ENCODE results near the gene MAPK12. TPM values are rescaled to one million over a fixed set of nuclear protein-coding genes. Genes with fewer than 3 reads are reported as not detected.

The MAPK12 gene
- total and polyA plus RNA-seq, 2 donors (not counting 1 experiment from before 2014, with no cell fraction given): 6.5 to 7.8 TPM

- Mint-ChIP-seq H3K27ac (peak overlapping the region; percentile 71), H3K4me1 (peaks cover 37% of the 10 kb centered on the region), H3K9me3 (ENCODE audit: insufficient read depth) (no peaks in the 10 kb centered on the region)
These were observed 31.4 kb upstream of the MAPK12 start for GRCh38 chr22:50292643-50293440.

More at GRCh38 chr22:50292643-50293440, 31.4 kb upstream of the MAPK12 start:
- 7% methylated on average over 25 of the region's 29 CpGs for WGBS (ENCODE audit: insufficient coverage)
- Histone ChIP-seq H4K20me1 (ENCODE audit: control insufficient read depth, insufficient read depth, low read length, poor library complexity, severe bottlenecking) (peaks cover 14% of the 10 kb centered on the region), H3K4me1 (ENCODE audit: control insufficient read depth in 2 of 2, insufficient read depth in 2 of 2, low read length in 2 of 2) (peaks cover 36 to 44% of the 10 kb centered on the region in 2 donors), H3K36me3 (replicated peaks in 1 of 2; ENCODE audit: control extremely low read depth in 1 of 2, control insufficient read depth in 1 of 2, extremely low read depth in 1 of 2, insufficient read depth in 2 of 2, low read length in 1 of 2) (no peaks in the 10 kb centered on the region), H3K4me2 (replicated peaks; ENCODE audit: low read depth, low read length, poor library complexity, severe bottlenecking) (peak overlapping the region; percentile 85), H3K27me3 (replicated peaks in 1 of 4; ENCODE audit: control extremely low read depth in 1 of 4, control insufficient read depth in 3 of 4, insufficient read depth in 4 of 4, low read length in 3 of 4) (peaks cover 0 to 32% (median 12%) of the 10 kb centered on the region in 4 experiments), H3K27ac (ENCODE audit: low read length in 2 of 2) (no peak overlapping the region), H3K9ac (ENCODE audit: low read length) (peak overlapping the region; percentile 57), H3K4me3 (ENCODE audit: control extremely low read depth in 1 of 5, extremely low read depth in 1 of 5, insufficient read depth in 1 of 5, low read depth in 2 of 5, low read length in 4 of 5) (peak overlapping the region in 3 of 5 experiments; percentile 8 to 40 (median 31)), H3K79me2 (ENCODE audit: control insufficient read depth, insufficient read depth, low read length) (no peaks in the 10 kb centered on the region), H3K9me3 (ENCODE audit: control extremely low read depth in 1 of 3, control insufficient read depth in 2 of 3, insufficient read depth in 1 of 3, low read length in 2 of 3) (peaks cover 0 to 8% (median 0%) of the 10 kb centered on the region in 3 donors), H2AFZ (ENCODE audit: insufficient read depth, low read depth, low read length, poor library complexity, severe bottlenecking) (no peak overlapping the region)
- TF ChIP-seq EZH2 (IDR thresholded peaks at IDR 0.05; ENCODE audit: borderline replicate concordance, insufficient read depth, low read depth, low read length, poor library complexity, severe bottlenecking) (no peak), CTCF (IDR thresholded peaks at IDR 0.05) (no peak)
- peak; percentile 85 for DNase-seq
- ATAC-seq (ENCODE audit: low read depth): peak; percentile 72
- ChIA-PET CTCF (interaction anchor here (1.1 to 1.6 kb wide), 7 partner anchors 9 to 40 kb away, joined by 3 to 5 read pairs (median 4); partner anchors contain the start of gene DENND6B), POLR2A (interaction anchor here (0.6 to 4.2 kb wide), 6 partner anchors 12 to 102 kb away, joined by 3 to 53 read pairs (median 3); partner anchors contain the start of gene PLXNB2)
- intact Hi-C loops (cut with micrococcal nuclease): loop anchor here (1.0 kb wide), 3 partner anchors 13 to 49 kb away; partner anchors contain the start of gene DENND6B
- H3K27me3 Mint-ChIP-seq: peaks cover 14% of the 10 kb centered on the region
- H3K4me3 Mint-ChIP-seq: peak overlapping the region; percentile 86

All from B cell (primary cell).